RPMI7951 (cell line): ENCODE measurements around the gene CLCNKA. TPM values are rescaled to one million over a fixed set of nuclear protein-coding genes. Genes with fewer than 3 reads are reported as not detected.
"Not testable (repeated sequence)": the region's sequence is repeated elsewhere in the genome, so short reads cannot be mapped to it uniquely, and the experiment has no call there.

Experiments
- DNase-seq: peaks from one replicate; pipeline ENCODE4 v3.0.0-alpha.2; 2012; ENCODE audit warnings: low read depth
- total RNA-seq: library from RNA; depleted of rRNA; stranded (reverse); fragments of >200 nt; shearing (Covaris generic); gene quantifications from 2 replicates; pipeline ENCODE4 v1.2.3, GENCODE V29; 2014

CLCNKA gene
- total RNA-seq, 1 experiment from 2014 or later: 0.12 TPM

DNA sequence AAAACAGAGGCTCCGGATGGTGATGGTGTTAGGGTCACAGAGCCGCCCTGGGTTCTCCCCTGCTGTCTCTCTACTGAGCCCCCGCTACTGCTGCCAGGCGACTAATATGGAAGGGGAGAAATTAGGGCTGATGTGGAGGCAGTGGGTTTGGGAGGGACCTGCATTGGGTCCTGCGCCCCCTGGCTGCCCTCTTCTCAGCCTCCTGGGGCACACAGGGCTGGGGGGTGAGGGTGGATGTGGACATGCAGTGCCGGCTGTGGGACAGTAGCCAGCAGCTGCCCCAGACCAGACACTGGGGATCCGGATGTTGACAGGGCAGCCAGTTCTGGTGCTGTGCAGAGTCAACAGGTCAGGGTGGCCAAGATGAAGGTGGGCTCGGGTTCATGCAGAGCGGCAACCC is 20.3 kb downstream of the CLCNKA start:
- DNase-seq: no peak

DNA sequence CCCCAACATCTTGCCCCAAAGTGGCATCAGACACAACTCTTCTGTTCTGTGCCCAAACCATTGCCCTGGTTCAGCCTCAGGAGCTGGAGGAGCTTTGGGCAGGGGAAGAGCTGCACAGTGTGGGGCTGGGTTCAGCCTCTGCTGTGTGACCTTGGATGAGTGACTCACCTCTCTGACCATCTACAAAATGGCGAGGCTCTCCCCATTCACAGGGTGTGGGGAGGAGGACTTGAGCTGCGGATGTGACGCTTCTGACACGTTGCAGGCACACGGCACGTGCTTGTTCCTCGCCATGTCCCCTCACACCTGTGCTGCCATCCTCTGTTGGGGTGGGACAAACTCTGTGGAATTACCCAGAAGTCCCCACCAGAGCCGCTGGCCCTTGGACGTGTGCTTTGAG is 20.8 kb downstream of the CLCNKA start:
- not testable (repeated sequence) for DNase-seq

DNA sequence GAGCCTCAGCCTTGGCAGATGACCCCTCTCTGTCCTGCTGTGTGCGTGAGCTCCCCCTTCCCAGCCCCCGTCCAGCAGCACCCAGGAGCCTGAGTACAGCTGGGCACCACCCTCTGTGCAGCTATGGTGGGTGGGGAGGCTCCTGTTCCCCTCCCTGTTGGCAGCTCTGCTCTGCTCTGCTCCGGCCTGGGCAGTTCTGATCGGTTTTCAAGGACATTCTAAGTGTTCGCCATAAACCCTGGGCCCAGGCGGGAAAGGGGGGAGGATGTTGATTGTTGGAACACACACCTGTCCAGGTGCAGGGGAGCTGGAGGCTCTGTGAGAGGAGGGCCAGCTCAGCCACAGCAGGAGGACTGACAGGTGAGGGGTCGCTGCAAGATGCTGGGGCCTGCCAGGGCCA is 21.7 kb downstream of the CLCNKA start, which contains the start of gene CLCNKB:
Gene CLCNKB, plus strand, starts transcription at position 262 of the 400 bp plus-strand sequence. CDS start 711 bp downstream, outside the sequence.
- no peak for DNase-seq

DNA sequence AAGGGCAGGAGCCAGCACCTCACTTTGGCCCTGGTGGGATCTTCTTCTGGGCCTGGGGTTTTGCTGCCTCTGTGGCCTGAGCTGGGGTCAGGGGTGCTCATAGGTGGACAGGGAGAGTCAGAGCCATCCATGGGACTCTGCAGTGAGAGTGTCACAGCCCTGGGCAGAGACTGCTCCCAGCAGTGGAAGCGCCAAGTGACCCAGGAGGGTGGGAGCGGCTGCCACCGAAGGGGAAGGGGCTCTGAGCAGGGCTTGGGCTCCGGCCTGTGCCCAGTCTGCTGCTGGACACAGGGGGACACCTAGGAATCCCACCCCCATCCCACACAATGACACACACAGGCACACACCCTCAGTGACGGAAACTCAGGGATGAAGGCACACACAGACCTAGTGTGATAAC is 22.1 kb downstream of the CLCNKA start:
- no peak for DNase-seq

DNA sequence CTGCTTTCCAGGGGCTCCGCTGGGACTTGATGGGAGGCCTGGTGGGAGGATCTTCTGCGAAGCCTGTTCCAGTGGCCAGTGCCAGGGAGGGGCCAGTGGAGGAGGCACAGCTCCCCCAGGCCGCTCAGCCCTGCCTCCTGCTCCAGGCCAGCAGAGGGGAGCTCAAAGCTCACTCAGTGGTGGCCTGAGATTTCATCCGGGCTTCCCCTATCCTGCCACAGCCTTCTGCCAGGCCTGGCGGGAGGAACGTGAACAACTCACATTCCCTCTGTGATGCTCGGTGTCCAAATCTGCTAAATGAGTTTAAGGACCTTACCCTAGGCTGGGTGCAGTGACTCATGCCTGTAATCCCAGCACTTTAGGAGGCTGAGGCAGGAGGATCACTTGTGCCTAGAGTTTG is 25.0 kb downstream of the CLCNKA start:
- peak; percentile 53 for DNase-seq

DNA sequence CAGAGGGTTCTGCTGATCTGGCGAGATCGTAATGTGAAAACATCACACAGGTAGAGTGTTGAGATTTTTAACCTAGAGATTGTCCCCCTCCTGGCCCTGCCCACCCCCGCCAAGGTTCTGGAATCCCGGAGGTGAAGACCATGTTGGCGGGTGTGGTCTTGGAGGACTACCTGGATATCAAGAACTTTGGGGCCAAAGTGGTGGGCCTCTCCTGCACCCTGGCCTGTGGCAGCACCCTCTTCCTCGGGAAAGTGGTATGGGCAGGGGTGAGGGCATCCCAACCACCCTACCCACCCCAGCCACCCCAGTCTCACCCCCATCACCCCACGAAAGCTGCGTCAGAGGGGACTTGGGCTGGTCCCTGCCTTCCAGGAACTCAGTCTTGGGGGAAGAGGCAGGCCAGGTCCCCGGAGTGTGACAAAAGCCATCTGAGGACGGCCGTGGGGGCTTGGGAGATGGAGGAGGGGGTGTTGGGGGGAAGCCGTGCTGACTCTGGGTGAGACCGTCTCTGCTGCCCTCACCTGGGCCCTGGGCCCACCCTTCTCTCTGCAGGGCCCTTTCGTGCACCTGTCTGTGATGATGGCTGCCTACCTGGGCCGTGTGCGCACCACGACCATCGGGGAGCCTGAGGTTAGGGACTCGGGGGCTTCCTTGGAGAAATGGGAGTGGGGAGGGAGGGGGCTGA is 26.1 kb downstream of the CLCNKA start:
- DNase-seq: no peak

DNA sequence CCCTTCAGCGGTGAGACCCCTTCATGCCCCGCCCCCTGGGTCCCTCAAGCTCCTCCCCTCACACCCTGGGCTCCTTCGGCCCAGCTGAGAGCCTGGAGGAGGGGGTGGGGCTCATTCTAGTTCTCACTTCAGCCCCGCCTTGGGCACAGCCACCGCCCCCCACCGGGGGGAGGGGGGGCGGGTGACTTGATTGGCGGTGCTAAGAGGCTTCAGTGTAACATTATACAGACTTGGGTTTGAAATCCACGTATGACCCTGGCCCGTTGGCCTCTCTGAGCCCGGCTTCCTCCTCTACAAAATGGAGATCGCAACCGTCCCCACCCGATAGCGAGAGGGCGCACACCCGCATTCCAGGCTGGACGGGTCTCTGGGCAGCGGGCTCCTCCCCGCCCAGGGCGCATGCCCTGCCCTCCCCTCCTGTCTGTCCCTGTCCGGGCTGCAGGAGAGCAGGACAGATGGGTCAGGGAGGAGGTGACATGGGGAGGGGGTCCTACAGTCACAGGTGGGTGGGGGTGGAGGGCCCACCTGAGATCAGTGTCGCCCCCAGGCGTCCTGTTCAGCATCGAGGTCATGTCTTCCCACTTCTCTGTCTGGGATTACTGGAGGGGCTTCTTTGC is 26.8 kb downstream of the CLCNKA start:
- DNase-seq: peak; percentile 30

DNA sequence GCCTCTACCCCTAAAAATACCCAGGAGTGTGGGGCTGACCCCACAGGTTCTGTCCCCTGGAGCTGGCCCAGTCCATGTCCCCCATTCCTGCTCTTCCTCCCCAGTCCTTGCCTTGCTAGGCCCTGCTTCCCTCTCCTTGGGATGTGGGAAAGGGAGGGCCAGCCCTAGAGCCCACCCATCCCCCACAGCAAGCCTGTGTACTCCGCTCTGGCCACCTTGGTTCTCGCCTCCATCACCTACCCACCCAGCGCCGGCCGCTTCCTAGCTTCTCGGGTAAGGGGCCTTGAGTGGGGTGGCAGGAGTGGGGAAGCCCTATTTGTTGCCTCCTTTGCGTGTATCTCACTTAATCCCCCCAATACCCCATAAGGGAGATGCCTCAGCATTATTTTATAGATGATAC is 28.5 kb downstream of the CLCNKA start:
- no peak for DNase-seq

DNA sequence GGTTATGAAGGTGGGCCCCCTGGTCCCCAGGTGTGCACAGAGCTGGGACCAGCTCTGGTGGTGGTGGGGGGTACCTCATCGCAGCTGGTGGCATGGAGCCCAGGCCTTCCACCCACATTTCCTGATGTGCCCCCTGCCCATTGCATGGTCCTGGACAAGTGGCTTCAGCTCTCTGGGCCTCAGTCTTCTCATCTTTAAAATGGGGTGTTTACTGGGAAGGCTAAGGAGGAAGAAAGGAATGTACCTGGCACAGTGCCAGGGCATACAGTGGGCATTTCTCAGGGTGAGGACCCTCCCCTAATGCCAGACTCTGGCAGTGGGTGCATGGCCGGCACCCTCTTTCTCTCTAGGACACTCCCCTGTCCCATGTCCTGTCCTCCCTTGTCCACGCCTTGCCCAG is 29.2 kb downstream of the CLCNKA start:
- no peak for DNase-seq

DNA sequence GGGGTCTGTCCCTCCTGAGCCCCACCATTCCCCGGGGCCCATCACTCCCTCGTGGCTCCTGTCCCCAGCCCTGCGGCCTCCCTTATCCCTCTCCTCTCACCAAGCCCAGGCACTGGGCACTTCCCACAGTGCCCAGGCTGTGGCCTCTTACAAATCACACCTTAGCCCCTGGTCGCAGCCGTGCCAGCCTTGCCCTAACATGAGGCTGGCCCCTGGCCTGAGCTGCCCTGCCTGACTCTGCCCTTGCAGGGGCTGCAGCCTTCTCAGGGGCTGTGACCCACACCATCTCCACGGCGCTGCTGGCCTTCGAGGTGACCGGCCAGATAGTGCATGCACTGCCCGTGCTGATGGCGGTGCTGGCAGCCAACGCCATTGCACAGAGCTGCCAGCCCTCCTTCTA is 30.1 kb downstream of the CLCNKA start:
- DNase-seq: not testable (repeated sequence)

DNA sequence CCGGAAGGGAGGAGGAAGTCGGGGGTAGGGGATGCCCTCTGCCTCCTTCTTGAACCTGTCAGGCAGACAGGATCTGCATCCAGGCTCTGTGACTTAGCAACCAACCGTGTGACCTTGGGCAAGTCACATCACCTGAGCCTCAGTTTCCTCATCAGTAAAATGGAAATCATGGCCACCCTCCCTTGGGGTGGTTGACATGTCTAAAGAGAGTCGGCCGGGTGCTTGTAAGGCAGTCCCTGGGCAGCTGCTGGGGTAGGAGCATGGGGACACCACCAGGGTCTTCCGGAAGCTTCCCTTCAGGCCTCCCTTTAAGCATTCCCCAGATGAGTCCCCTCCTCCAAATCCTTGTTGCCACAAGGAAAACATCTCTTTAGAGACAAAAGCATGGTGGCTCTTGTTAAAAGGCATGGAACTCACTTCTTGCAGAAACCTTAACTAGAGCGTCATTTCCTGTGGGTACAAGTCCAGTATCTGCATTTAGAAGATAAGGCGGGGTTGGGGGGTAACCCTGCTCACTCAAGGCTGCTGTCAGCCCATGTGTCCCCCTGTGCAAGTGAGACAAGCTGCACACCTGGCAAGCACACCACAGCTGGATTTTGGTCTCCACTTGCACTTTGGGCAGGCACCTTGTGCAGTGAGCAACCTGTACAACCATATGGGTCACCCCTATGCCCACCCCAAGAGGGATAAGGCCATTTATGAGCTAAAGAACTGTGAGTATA is 32.1 kb downstream of the CLCNKA start:
- no peak for DNase-seq

DNA sequence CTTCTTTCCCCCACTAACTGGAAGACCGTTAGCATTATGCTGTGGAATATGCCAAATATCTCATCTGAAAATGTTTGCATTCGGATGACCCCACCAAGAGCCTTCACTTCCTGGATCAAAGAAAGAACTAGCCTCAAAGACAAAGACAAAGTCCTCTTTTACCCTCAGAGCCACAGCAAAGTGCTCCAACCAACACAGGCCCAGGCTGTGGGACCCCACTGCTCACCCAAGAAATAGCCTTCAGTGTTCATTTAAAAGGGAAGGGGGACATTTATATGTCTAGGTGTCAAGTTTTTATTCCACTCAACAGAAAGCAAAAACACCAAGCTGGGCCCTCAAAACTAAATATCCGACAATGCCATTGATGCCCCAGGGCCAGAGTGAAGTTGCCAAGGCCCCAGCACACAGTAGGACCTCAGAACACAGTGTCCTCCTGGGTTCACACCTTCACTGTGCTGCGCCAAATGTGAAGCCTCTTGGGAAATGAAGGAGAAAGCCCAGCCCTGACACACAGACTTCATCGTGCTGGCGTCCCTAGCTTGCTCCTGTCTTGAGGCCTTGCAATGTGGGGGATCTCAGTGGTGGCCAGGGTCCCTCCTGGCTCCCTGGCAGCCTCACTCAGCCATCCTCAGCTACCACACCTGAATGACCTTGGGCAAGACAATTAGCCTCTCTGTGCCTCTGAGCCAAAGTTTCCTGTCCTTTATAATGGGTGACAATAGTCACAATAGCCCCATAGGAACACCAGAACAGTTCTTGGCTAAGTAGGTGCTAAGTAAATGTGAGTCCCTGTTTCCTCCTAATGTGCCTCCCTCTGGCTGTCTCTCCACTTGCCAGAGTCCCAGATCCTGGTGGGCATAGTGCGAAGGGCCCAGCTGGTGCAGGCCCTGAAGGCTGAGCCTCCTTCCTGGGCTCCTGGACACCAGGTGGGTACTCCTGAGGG is 33.0 kb downstream of the CLCNKA start:
- no peak for DNase-seq

DNA sequence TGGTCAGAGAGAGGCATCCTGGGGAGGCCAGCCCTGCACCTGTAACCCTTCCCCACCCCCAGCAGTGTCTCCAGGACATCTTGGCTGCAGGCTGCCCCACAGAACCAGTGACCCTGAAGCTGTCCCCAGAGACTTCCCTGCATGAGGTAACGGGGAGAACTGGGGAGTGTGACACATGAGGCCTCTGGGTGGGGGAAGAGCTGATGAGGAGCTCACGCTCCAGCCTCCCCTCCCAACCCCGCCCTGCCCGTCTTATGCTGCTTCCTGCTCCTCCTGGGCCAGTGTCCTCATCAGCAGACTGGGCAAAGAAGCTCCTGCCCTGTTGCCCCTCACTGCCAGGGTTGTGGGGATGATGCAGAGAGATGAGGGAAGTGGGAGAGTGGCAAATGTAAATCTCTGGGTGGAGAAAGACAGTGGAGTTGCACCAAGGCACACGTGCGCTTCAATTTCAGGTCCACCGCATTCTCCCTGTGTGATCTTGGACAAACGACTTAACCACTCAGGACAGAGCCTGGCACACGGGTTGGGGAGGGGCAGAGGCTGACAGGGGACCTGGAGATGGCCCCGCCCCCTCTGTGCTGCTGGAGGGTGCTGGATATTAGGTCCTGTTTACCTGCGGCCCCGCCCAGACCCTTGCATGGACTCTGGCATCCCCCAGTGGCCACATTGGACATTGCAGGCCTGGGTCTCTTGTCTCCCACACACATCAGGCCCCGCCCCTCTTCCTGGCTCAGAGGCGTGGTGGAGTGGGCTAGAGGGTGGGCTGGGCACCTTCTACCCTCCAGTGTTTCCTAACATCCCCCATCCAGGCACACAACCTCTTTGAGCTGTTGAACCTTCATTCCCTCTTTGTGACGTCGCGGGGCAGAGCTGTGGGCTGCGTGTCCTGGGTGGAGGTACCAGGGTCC is 34.0 kb downstream of the CLCNKA start:
- peak; percentile 62 for DNase-seq

DNA sequence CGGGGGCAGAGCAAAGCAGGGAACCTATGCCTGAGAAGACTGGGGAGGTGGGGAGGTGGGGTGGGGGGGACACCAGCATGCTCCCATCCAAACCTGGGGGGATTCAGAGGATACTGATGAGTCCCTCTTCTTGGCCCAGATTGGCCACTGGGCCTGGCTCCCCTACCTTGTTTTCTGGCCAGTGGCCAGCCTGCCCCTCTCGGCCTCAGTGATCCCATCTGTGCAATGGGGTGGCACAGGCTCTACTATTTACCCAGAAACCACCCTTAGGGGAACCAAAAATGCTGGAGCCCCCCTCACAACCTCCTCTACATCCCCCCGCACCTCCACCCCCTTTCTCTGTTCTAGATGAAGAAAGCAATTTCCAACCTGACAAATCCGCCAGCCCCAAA is 34.7 kb downstream of the CLCNKA start:
- not testable (repeated sequence) for DNase-seq

DNA sequence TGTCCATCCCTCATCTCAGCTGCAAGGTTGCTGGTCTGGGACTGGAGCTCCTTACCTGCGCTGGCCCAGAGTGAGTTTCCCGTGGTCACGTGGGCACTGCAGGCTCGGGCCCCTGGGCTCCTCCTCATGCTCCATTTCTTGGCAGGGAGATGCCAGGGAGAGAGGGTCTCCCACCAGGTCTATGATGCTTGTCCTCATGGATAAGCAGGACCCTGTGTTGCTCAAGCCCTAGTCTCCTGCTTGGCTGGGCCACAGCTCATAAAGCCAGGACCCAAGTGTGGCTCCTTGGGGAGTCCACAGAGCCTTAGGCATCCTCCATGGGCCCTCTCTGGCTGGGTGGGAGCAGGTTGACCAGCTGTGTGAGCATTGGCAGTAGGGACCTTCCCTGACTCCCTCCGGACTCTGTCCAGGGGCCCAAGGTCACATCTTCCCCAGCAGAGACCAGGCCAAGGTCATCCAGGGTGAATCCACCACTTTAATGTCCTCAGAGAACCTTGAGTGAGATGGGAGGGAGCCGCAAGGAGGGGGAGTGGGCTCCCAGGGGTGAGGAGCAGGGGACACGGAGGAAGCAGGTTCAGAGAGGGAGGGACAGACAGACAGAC is 35.6 kb downstream of the CLCNKA start:
- DNase-seq: not testable (repeated sequence)

DNA sequence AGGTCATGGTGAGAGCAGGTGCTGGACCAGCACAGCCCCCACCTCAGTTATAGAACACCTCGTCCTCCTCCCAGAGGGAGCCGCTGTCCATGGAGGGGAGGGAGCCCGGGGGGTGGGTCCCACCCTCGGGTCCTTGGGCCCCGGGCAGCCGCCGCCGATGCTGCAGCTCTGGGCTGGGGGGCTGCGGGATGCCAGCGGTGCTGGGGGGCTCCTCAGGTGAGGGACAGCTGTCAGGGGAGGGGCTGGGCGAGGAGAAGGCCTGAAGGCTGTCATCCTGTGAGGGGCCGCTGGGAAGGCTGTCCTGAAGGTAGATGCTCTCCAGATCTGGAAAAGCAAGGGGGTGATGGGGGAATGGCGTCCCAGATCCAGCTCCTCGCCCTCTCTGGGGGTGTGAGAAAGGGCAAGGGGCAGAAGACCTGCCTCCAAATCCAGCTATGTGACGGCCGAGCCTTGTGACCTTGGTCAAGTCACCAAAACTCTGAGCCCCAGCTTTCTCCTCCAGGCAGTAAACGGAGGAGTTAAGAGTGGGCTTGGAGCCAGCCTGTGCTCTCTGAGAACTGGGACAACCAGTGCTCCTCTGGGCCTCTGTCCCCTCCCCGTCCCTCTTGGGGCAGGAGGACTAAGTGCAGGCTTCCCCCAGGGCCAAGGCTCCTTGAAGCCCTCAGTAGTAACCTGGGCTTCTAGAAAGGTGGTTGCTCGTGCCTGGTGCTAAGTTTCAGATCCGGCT is 36.7 kb downstream of the CLCNKA start:
- not testable (repeated sequence) for DNase-seq

DNA sequence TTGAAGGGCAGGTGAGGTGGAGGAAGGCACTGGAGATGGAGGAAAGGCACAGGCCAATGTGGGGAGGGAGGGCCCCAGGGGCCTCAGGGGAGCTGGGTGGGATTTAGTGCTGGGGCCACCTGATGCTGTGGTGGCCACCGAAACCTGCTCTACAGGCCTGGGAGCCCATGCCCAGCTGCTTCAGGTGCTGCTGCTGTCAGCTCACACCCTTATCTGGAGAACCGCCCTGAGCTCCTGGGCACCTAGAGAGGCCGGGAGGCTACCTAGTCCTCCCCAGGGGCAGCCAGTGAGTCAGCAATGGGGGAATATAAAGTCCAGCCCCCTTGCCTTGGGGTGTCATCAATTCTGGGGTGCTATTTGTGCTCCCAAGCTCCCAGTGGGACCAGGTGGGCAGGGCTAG is 39.4 kb downstream of the CLCNKA start:
- DNase-seq: no peak

DNA sequence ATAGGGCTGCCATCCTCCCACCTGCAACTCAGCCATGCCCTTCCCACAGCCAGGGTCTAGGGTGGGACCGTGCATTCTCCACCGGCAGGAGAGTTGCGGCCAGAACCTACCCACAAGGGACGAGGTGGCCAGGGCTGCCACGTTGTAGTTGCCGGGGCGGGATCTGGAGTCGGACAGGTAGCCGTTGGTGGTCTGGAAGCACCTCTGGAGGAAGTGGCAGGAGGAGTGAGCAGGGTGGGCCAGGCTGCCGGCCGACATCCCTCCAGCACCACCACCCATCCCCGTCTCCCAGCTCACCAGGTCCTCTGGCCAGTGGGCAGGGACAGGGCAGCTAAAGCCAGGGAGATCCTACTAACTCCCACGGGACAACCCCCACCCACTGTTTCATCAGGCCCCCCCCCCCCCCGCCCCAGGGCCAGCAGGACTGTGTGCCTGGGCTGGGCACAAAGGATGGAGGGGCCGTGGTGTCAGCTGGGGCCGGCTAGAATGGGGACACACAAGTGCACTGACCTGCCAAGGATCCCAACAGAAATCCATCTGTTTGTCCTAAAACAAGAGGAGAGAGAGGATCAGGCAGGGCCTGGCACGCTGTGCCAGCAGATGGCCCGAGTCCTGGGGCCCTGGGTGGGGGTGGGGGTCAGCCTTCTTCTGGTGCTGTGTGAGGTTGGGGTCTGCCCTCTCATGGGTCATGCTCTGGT is 40.3 kb downstream of the CLCNKA start:
- not testable (repeated sequence) for DNase-seq

DNA sequence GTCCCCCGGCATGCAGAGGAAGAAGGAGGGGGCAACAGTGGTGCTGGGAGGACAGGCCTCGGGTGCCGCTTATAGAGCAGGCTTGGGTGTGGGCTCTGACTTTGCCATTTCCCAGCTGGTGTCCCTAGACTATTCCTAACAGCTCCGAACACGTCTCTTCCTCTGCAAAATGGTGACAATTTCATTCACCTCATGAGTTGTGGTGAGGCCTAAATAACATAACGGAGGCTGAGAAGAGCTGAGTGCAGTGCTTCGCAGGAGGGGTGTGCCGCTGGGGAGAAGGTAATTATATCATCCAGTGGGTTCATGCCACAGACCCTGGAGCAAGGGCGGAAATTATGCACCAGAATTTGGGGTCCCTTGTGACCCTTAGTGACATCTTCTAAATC is 40.8 kb downstream of the CLCNKA start:
- DNase-seq: not testable (repeated sequence)
